Esophagus squamous epithelium (tissue), 5 donors: ENCODE measurements around the gene EIF2AK3. TPM values are rescaled to one million over a fixed set of nuclear protein-coding genes. Genes with fewer than 3 reads are reported as not detected.

ENCODE experiments used
- DNase-seq: peaks from one replicate; lab custom pipeline; 2025; lab: John Stamatoyannopoulos, UW
- H3K27ac ChIP-seq, 4 donors: fragments of 200-600 bp; sonication (generic); one replicate each; pipeline ENCODE4 v1.5.1; 2016 to 2019; ENCODE audit warnings: mild to moderate bottlenecking in 1 of 4
- H3K27me3 ChIP-seq, 4 donors: fragments of 200-600 bp; sonication (generic); 1 replicate in 3 of 4; 2 replicates in 1 of 4; pipeline versions ENCODE4 v1.5.1 to v1.6.0; 2017 to 2021; ENCODE audit warnings: antibody characterized with exemption in 1 of 4
- H3K36me3 ChIP-seq, 3 donors: fragments of 200-600 bp; sonication (generic); one replicate each; pipeline ENCODE4 v1.5.1; 2016 to 2019
- H3K4me1 ChIP-seq, 3 donors: fragments of 200-600 bp; sonication (generic); one replicate each; pipeline ENCODE4 v1.5.1; 2017 to 2019
- H3K4me3 ChIP-seq, 4 donors: fragments of 200-600 bp; sonication (generic); 1 replicate in 3 of 4; 2 replicates in 1 of 4; pipeline ENCODE4 v1.5.1; 2016 to 2019; ENCODE audit warnings: mild to moderate bottlenecking in 2 of 4, moderate library complexity in 1 of 4
- H3K9me3 ChIP-seq, 3 donors: fragments of 200-600 bp; sonication (generic); one replicate each; pipeline ENCODE4 v1.5.1; 2016 to 2019
- POLR2A ChIP-seq, 4 donors: fragments of 450-650 bp; IDR thresholded peaks; one replicate each; pipeline ENCODE4 v1.6.1; 2017; ENCODE audit warnings: antibody characterized with exemption in 4 of 4, mild to moderate bottlenecking in 4 of 4, moderate library complexity in 3 of 4
- WGBS, 2 donors: methylation state at CpG; one replicate each; pipeline ENCODE4 v1.1.5; 2018; 5-methylcytosine and 5-hydroxymethylcytosine counted together
- intact Hi-C: fragments of 100-400 bp; cut with DNase I; formaldehyde crosslinking; loops from one replicate; pipeline ENCODE4 v1.15.0; 2022
- total RNA-seq, 4 donors: library from RNA; depleted of rRNA; stranded (reverse); fragments of >200 nt; gene quantifications; one replicate each; pipeline ENCODE4 v1.1.0, GENCODE V29; 2016
- TF ChIP-seq, protein P1 (sequence below), 6 experiments: fragments of 450-650 bp in 4 of 6; fragments of 200-600 bp in 2 of 6; sonication (generic) in 2 of 6; IDR thresholded peaks; one replicate each; pipeline ENCODE4 v1.5.1; 2016 to 2019; ENCODE audit warnings: antibody characterized with exemption in 6 of 6, mild to moderate bottlenecking in 4 of 6, moderate library complexity in 4 of 6
- donor health status: DM: yes; HTN: yes; CAD: no.

EIF2AK3 gene
- total RNA-seq, 4 donors from 2014 or later, result 12.2 to 16.9 (median 16.7) TPM

DNA sequence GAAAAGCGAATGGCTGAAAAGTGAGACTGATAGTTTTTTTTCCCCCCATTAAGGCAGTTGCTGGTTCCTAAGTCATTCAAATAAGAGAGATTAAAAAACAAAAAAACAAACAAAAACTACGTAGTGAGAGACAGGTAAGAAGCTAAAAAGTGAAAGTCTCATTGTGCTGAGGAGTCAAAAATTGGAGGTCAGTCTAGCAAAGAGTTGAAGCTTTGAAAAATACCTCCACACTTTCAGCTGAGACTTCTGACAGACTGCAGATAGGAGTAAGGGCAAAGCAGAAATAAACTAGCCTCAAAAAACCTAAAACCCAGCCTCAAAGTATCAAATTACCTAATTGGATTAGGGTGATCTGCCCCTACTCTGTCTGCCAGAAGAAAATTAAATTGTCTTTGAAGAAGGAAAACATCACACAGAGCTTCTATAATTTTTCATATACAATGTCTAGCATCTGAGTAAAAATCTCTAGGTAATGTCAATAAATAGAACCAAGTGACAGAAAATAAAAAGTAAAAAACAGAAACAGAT is 10.9 kb upstream of the EIF2AK3 start:
- Histone ChIP-seq H3K4me1 (no peaks in the 10 kb centered on the region), H3K9me3 (no peaks in the 10 kb centered on the region), H3K4me3 (no peak overlapping the region), H3K27ac (no peak overlapping the region), H3K27me3 (peaks cover 0 to 8% (median 0%) of the 10 kb centered on the region in 4 donors), H3K36me3 (no peaks in the 10 kb centered on the region)
- intact Hi-C loops, result no loop called here
- 55 to 72% methylated on average over 2 of the region's 2 CpGs for WGBS, 2 donors
- TF ChIP-seq POLR2A (IDR thresholded peaks at IDR 0.05), result no peak
- TF ChIP-seq, protein P1, sequence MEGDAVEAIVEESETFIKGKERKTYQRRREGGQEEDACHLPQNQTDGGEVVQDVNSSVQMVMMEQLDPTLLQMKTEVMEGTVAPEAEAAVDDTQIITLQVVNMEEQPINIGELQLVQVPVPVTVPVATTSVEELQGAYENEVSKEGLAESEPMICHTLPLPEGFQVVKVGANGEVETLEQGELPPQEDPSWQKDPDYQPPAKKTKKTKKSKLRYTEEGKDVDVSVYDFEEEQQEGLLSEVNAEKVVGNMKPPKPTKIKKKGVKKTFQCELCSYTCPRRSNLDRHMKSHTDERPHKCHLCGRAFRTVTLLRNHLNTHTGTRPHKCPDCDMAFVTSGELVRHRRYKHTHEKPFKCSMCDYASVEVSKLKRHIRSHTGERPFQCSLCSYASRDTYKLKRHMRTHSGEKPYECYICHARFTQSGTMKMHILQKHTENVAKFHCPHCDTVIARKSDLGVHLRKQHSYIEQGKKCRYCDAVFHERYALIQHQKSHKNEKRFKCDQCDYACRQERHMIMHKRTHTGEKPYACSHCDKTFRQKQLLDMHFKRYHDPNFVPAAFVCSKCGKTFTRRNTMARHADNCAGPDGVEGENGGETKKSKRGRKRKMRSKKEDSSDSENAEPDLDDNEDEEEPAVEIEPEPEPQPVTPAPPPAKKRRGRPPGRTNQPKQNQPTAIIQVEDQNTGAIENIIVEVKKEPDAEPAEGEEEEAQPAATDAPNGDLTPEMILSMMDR (IDR thresholded peaks at IDR 0.05), result no peak
- no peak for DNase-seq

DNA sequence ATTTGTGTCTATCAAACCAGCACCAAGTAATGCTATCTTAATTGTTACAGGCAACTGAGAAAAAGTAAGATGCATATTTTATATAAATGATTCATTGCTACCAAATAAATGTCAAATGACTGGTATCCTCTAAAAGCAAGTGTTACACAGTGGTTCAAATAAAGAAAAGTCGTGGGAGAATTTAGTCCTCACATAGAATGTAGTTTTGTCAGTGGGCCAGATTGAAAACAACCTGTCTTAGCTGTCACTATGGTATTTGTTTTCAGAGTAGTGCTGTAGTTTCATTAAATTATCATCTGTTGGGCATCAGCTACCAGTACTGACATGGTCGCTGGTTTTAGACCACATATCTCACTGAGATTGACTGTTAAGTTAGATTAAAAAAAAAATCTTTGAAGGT is 10.2 kb upstream of the EIF2AK3 start:
- Histone ChIP-seq H3K27ac (no peak overlapping the region), H3K9me3 (no peaks in the 10 kb centered on the region), H3K4me3 (no peak overlapping the region), H3K4me1 (no peaks in the 10 kb centered on the region), H3K36me3 (no peaks in the 10 kb centered on the region), H3K27me3 (peaks cover 0 to 8% (median 0%) of the 10 kb centered on the region in 4 donors)
- DNase-seq, result no peak
- WGBS, 2 donors, result 53 to 54% methylated on average over 2 of the region's 2 CpGs
- TF ChIP-seq, protein P1 (IDR thresholded peaks at IDR 0.05), result no peak
- TF ChIP-seq POLR2A (IDR thresholded peaks at IDR 0.05), result no peak
- intact Hi-C loops, result no loop called here

GRCh38 chr2:88636026-88636425 is 8.8 kb upstream of the EIF2AK3 start:
- WGBS, 2 donors, result 60 to 100% methylated on average over 1 of the region's 1 CpG
- peaks cover 0 to 3% (median 0%) of the 10 kb centered on the region in 4 donors for H3K27me3 ChIP-seq

GRCh38 chr2:88632569-88632968 is 5.3 kb upstream of the EIF2AK3 start:
- Histone ChIP-seq H3K9me3 (no peaks in the 10 kb centered on the region), H3K4me3 (no peak overlapping the region), H3K4me1 (peaks cover 5 to 12% (median 7%) of the 10 kb centered on the region in 3 donors), H3K27ac (no peak overlapping the region), H3K27me3 (no peaks in the 10 kb centered on the region), H3K36me3 (no peaks in the 10 kb centered on the region)
- no peak for TF ChIP-seq POLR2A (IDR thresholded peaks at IDR 0.05)
- TF ChIP-seq, protein P1 (IDR thresholded peaks at IDR 0.05), result no peak
- no peak for DNase-seq
- 81 to 88% methylated on average over 3 of the region's 3 CpGs for WGBS, 2 donors
- intact Hi-C loops, result no loop called here

More at GRCh38 chr2:88636026-88636425, 8.8 kb upstream of the EIF2AK3 start:
- DNase-seq, result no peak
- H3K27ac ChIP-seq, result no peak overlapping the region
- no peaks in the 10 kb centered on the region for H3K36me3 ChIP-seq
- no peak overlapping the region for H3K4me3 ChIP-seq
- no peaks in the 10 kb centered on the region for H3K4me1 ChIP-seq
- TF ChIP-seq POLR2A (IDR thresholded peaks at IDR 0.05), result no peak
- TF ChIP-seq, protein P1 (IDR thresholded peaks at IDR 0.05), result no peak
- intact Hi-C loops, result no loop called here
- no peaks in the 10 kb centered on the region for H3K9me3 ChIP-seq

- WGBS, 2 donors, result 89 to 90% methylated on average over 8 of the region's 8 CpGs
- H3K36me3 ChIP-seq, result no peaks in the 10 kb centered on the region
Observed at GRCh38 chr2:88628571-88628939, 1.3 kb upstream of the EIF2AK3 start.

More at GRCh38 chr2:88628571-88628939, 1.3 kb upstream of the EIF2AK3 start:
- Histone ChIP-seq H3K27me3 (no peaks in the 10 kb centered on the region), H3K9me3 (no peaks in the 10 kb centered on the region), H3K4me1 (peaks cover 5 to 43% (median 22%) of the 10 kb centered on the region in 3 donors), H3K27ac (peak overlapping the region; percentile 93 to 97 (median 96)), H3K4me3 (peak overlapping the region; percentile 44 to 96 (median 80))
- TF ChIP-seq, protein P1 (IDR thresholded peaks at IDR 0.05), result no peak
- TF ChIP-seq POLR2A (IDR thresholded peaks at IDR 0.05), result no peak
- intact Hi-C loops, result no loop called here
- no peak for DNase-seq
